Adrenal gland (tissue), 5 donors: ENCODE data around the gene ACSF2.

ENCODE experiments used
- CTCF ChIP-seq, 6 experiments: fragments of 450-650 bp in 4 of 6; fragments of 200-600 bp in 2 of 6; sonication (generic) in 1 of 6; IDR thresholded peaks; 1 replicate in 5 of 6; 2 replicates in 1 of 6; pipeline versions ENCODE4 v1.5.1 to v1.8.0; 2016 to 2021; ENCODE audit warnings: antibody characterized with exemption in 6 of 6, mild to moderate bottlenecking in 2 of 6, moderate library complexity in 1 of 6
- POLR2A ChIP-seq, 2 donors: fragments of 450-650 bp; IDR thresholded peaks; one replicate each; pipeline ENCODE4 v1.6.1; 2017; ENCODE audit warnings: antibody characterized with exemption in 2 of 2, mild to moderate bottlenecking in 2 of 2, moderate library complexity in 1 of 2
- donor health status: DM: no; HTN: no; CAD: no.

GRCh38 chr17:50460831-50461526 lies 35.0 kb downstream of the ACSF2 start:
- TF ChIP-seq CTCF (IDR thresholded peaks at IDR 0.05) (no peak), POLR2A (IDR thresholded peaks at IDR 0.05) (no peak)
